ENCODE measurements around the gene GZMB.
A peak's percentile ranks its signal among the peaks of the same experiment; 100 is the strongest.
"Not testable (repeated sequence)": the region's sequence is repeated elsewhere in the genome, so short reads cannot be mapped to it uniquely, and the experiment has no call there.

Gene GZMB

GRCh38 chr14:24609655-24610344, 24.2 kb downstream of the GZMB start, which contains the start of gene GZMH:
Gene GZMH, minus strand, starts transcription at chr14:24609685. Its CDS starts 72 bp downstream, at chr14:24609613.
- Mint-ChIP-seq H3K4me3 (no peak within 1 kb of the TSS), H3K9me3 (no peaks in the 10 kb centered on the region), H3K27ac (no peak within 1 kb of the TSS), H3K27me3 (no peaks in the 10 kb centered on the region), H3K4me1 (peaks cover 44% of the 10 kb centered on the region), H3K36me3 (no peaks in the 10 kb centered on the region)
- DNase-seq (ENCODE audit: low spot score in 2 of 2) = no peak
- no peak for ATAC-seq (ENCODE audit: low read depth)

- no peak for DNase-seq (ENCODE audit: low spot score in 2 of 2)
- Mint-ChIP-seq H3K4me3 (no peak overlapping the region), H3K36me3 (no peaks in the 10 kb centered on the region), H3K4me1 (peaks cover 39% of the 10 kb centered on the region), H3K27ac (peak overlapping the region; percentile 7), H3K27me3 (peaks cover 6% of the 10 kb centered on the region), H3K9me3 (no peaks in the 10 kb centered on the region)
- peak; percentile 62 for ATAC-seq (ENCODE audit: low read depth)
Measured at GRCh38 chr14:24607635-24608514, 26.1 kb downstream of the GZMB start.

- Mint-ChIP-seq H3K4me1 (peaks cover 36% of the 10 kb centered on the region), H3K4me3 (peak overlapping the region; percentile 25)
Measured at GRCh38 chr14:24607081-24607480, 26.9 kb downstream of the GZMB start.

GRCh38 chr14:24606297-24606696, 27.7 kb downstream of the GZMB start:
- no peaks in the 10 kb centered on the region for H3K9me3 Mint-ChIP-seq
- H3K4me3 Mint-ChIP-seq = no peak overlapping the region
- ATAC-seq (ENCODE audit: low read depth) = no peak

More at GRCh38 chr14:24607081-24607480, 26.9 kb downstream of the GZMB start:
- H3K9me3 Mint-ChIP-seq = no peaks in the 10 kb centered on the region
- DNase-seq (ENCODE audit: low spot score in 2 of 2) = no peak
- no peak for ATAC-seq (ENCODE audit: low read depth)
- H3K36me3 Mint-ChIP-seq = no peaks in the 10 kb centered on the region
- peak overlapping the region; percentile 7 for H3K27ac Mint-ChIP-seq
- peaks cover 6% of the 10 kb centered on the region for H3K27me3 Mint-ChIP-seq

GRCh38 chr14:24605435-24606190, 28.4 kb downstream of the GZMB start:
- H3K27me3 Mint-ChIP-seq = peaks cover 12% of the 10 kb centered on the region
- no peaks in the 10 kb centered on the region for H3K36me3 Mint-ChIP-seq
- DNase-seq (ENCODE audit: low spot score in 2 of 2) = peak; percentile 61 to 65
- H3K4me1 Mint-ChIP-seq = peaks cover 33% of the 10 kb centered on the region
- peak; percentile 90 for ATAC-seq (ENCODE audit: low read depth)
- H3K9me3 Mint-ChIP-seq = no peaks in the 10 kb centered on the region
- peak overlapping the region; percentile 13 for H3K4me3 Mint-ChIP-seq
- H3K27ac Mint-ChIP-seq = peak overlapping the region; percentile 7

More at GRCh38 chr14:24606297-24606696, 27.7 kb downstream of the GZMB start:
- H3K27me3 Mint-ChIP-seq = peaks cover 10% of the 10 kb centered on the region
- H3K4me1 Mint-ChIP-seq = peaks cover 33% of the 10 kb centered on the region
- H3K36me3 Mint-ChIP-seq = no peaks in the 10 kb centered on the region
- DNase-seq (ENCODE audit: low spot score in 2 of 2) = no peak
- peak overlapping the region; percentile 7 for H3K27ac Mint-ChIP-seq

- H3K9me3 Mint-ChIP-seq = peaks cover 21% of the 10 kb centered on the region
- H3K4me3 Mint-ChIP-seq = no peak overlapping the region
- peaks cover 18% of the 10 kb centered on the region for H3K36me3 Mint-ChIP-seq
- H3K27ac Mint-ChIP-seq = no peak overlapping the region
- no peaks in the 10 kb centered on the region for H3K4me1 Mint-ChIP-seq
- H3K27me3 Mint-ChIP-seq = peaks cover 20% of the 10 kb centered on the region
- no peak for DNase-seq (ENCODE audit: low spot score in 2 of 2)
- no peak for ATAC-seq (ENCODE audit: low read depth)
Measured at GRCh38 chr14:24597403-24597802, 36.6 kb downstream of the GZMB start.

GRCh38 chr14:24595073-24595808, 38.7 kb downstream of the GZMB start:
- H3K9me3 Mint-ChIP-seq = peaks cover 24% of the 10 kb centered on the region
- H3K27me3 Mint-ChIP-seq = peaks cover 14% of the 10 kb centered on the region
- peaks cover 18% of the 10 kb centered on the region for H3K36me3 Mint-ChIP-seq
- no peak for ATAC-seq (ENCODE audit: low read depth)
- H3K4me3 Mint-ChIP-seq = no peak overlapping the region
- H3K4me1 Mint-ChIP-seq = no peaks in the 10 kb centered on the region
- no peak overlapping the region for H3K27ac Mint-ChIP-seq
- no peak for DNase-seq (ENCODE audit: low spot score in 2 of 2)

- H3K27me3 Mint-ChIP-seq = peaks cover 10% of the 10 kb centered on the region
- H3K36me3 Mint-ChIP-seq = peaks cover 11% of the 10 kb centered on the region
- H3K4me3 Mint-ChIP-seq; DNase-seq (ENCODE audit: low spot score in 2 of 2); H3K27ac Mint-ChIP-seq; H3K4me1 Mint-ChIP-seq; ATAC-seq (ENCODE audit: low read depth): not testable (repeated sequence)
- peaks cover 19% of the 10 kb centered on the region for H3K9me3 Mint-ChIP-seq
Measured at GRCh38 chr14:24591004-24591403, 43.0 kb downstream of the GZMB start.

GRCh38 chr14:24584402-24584801, 49.6 kb downstream of the GZMB start:
- H3K4me1 Mint-ChIP-seq; ATAC-seq (ENCODE audit: low read depth); H3K4me3 Mint-ChIP-seq; H3K27me3 Mint-ChIP-seq; H3K36me3 Mint-ChIP-seq; DNase-seq (ENCODE audit: low spot score in 2 of 2); H3K27ac Mint-ChIP-seq: not testable (repeated sequence)
- peaks cover 15% of the 10 kb centered on the region for H3K9me3 Mint-ChIP-seq
